Fibroblast of peridontal ligament (primary cell): ENCODE results near the gene FAAP100.

Experiments
- DNase-seq: peaks from one replicate; pipeline ENCODE4 v3.0.0-alpha.2; 2010; ENCODE audit errors: extremely low read depth

FAAP100 gene

DNA sequence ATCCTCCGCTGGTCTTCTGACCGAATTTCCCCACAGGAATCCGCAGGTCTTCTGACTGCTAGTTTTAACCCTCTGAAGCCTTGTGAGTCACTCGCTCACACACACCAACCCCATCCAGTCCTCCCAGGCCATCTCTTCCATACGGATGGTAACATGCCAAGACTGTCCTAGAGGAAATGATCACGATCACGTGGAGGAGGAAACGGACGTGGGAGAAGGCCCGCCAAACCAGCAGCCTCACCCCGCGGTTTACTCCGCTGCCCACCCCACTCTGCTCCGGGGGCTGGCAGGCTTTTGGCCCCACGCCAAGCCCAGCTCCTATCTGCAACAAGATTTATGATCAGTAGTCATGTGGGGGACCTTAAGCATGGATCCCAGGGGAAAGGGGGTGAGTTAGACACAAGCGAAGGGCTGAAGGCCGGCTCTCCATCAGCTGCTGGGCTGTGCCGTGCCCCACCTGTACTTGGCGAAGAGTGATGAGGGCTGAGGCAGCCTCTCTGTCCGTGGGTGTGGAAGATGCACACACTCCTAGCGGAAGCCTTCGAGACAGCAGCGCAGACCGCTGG is 1.5 kb upstream of the FAAP100 start:
- peak; percentile 86 for DNase-seq

GRCh38 chr17:81553018-81553615 is 964 bp upstream of the FAAP100 start:
- peak; percentile 69 for DNase-seq

DNA sequence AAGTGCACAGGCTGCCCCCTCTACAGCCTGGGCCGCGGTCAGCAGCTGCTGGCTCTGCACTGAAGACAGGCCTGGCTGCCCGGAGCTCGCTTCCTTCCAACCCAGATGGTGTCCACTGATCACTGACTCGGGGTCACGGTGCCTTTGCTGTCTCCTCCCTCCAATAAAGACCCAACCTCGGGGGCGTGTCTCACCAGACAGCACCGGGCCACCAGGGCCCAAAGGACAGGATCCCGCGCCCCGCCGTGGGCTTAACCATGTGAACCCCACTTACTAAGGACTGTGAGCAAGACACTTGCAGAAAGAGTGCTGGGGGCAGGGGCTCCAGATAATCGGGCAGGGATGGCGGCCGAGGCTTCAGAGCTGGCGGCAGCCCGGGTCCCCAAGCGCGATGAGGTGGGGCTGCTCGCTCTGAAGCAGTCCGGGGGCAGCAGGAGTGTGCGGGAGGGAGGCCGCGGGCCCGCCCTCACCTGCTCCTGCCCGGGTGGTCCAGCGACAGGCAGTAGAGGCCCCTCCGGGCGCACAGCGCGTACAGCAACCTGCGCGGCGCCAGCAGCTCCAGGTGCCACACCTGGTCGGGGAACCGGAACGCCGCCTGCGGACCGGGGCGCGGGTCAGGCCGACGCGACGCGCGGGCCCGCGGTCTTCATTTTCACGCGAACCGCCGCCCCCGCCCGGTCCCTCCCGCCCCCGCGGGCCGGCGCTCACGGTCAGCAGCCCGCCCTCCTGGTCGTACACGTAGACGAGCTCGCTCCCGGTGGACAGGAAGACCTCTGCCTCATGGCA is 502 bp downstream of the FAAP100 start:
- DNase-seq: peak; percentile 15

DNA sequence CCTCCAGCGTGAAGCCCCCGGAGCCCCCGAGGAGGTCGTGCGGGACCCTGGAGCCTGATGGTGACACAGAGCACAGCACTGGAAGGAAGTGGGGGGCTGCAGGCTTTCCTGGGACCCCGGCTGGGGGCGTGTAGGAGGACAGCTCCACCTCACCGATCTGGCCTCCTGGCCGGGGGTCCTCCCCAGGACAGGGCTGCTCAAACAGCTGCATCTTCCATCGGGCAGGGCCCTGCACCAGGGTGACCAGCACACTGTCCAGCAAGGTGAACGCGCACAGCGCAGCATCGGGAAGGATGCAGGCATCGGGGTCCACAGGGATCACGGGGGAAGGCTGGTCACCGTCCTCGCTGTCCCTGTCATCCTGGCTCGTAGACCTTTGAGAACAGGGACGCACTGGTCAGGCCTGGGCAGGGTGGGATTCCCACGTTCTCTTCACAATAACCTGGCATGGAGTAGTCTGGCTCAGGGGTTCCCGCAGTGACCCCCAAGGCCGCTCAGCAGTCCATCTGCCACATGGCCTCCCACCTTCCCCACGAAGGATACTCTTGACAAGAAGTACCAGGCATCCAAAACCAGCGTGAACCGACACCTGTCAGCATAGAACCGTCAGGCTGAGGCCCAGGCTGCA is 1.2 kb downstream of the FAAP100 start:
- DNase-seq: no peak

DNA sequence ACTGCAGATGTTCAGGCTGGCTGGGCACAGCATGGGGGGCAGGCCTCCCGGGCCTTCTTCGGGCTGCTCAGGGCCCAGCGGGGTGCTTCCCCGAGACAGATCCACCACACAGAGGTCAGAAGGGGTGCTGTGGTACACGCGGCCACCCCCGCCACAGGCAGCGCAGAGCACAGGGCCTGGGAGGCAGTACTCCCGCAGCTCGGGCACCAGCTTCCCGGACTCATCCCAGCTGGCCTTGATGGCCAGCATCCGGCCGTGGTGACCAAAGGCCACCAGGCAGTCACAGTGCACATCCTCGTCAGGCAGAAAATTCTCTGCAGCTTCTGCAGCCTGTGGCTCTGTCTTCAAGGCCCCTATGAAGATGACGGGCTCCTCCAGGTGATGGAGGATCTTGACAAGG is 1.9 kb downstream of the FAAP100 start:
- DNase-seq: no peak

- DNase-seq: no peak
Measured at GRCh38 chr17:81549826-81550225, 2.3 kb downstream of the FAAP100 start.

- DNase-seq: no peak
Measured at GRCh38 chr17:81549031-81549557, 3.1 kb downstream of the FAAP100 start.

- no peak for DNase-seq
Measured at GRCh38 chr17:81547614-81547982, 4.6 kb downstream of the FAAP100 start.

GRCh38 chr17:81546906-81547613 is 5.1 kb downstream of the FAAP100 start:
- no peak for DNase-seq

DNA sequence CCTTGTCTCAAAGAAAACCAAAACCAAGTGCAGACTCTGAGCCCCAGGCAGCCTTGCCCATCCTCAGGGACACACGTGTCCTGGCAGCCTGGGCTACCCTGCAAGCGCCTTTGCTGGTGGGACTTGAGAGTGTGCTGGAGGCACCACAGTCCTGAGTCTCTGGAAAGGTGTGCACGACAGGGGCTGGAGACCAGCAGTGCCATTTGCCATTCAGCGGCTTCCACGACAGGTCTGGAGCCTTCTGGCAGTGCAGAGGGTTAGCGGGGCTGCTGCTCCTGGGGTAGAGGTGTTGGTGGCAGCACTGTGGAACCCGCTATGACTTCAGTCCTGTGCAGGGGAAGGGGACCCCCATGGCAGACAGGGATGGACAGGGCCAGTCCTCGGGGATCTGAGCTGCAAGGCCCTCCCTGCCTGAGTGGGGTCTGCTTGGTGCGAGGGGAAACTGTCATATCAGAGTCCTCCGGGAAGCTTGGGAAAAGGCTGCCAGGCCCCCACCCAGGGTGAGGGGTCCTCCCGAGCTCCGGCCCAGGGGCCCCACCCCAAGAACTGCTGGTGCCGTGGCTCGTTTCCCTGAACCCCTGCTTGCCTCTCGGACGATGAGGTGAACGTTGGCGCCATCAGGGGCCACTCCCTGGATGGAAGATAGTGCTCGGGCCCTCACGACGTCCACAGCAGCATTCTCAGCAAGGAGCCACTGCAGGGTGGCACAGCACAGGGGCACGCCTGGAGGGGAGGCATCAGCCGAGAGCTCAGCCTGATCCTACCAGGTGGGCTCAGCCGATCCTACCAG is 6.8 kb downstream of the FAAP100 start:
- no peak for DNase-seq

DNA sequence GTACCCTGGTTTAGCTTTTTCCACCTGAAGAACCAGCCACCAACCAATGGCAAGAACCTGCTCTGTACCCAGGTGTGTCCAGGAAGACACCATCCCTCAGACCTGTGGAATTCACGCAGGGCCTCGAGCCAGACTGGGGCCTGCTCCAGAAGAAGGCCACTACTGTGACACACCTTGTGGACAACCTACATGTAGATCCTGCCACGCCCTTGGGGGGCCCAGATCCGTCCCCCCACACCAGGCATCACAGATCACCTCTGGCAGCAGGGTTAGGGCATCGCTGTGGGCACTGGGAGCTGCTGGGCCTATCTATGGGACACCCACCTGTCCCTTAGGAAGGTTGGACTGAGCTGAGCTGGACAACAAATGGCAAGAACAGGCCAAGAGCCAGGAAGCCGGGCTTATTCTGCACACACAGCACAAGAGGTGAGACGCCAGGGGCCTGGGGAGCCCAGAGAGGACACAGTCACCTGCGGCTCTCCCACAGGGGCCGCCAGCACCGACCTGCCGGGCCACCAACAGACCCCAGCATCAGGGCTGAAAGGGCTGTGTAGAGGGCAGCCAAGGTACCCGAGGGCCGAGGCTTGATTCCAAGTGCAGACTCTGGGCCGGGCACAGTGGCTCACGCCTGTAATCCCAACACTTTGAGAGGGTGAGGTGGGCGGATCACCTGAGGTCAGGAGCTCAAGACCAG is 7.7 kb downstream of the FAAP100 start:
- no peak for DNase-seq

DNA sequence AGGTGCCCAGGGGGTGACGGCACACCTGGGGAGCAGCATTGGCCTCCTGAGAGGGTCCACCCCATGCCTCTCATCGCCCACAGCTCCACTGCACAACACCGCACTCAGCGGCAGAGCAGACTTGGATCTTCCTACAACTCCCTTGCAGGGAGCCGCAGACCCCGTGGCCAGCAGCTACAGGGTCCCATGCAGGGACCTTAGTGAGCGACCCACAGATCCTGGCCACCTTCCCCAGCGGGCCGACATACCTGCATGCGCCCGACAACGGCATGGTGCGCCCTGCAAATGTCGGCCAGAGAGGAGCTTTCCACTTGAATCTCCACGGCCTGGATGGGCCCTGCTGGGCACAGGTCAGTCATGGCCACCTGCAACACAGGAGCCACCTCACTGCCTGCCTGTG is 8.4 kb downstream of the FAAP100 start:
- DNase-seq: no peak

DNA sequence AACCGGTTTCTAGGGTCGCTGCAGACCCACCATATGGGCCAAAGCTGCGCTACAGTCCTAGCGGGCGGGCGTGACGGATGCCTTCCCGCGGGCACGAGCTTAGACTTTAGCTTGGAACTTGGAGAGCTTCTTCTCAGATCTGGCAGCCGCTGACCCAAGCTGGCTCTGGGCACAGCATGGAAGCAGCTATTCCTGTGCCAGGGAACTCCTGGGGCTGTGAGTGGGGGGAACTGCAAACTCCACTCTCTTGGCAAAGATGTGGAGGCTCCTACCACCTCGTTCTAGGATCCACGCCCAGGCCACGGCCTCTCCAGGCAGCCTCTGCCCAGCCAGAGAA is 8.8 kb downstream of the FAAP100 start:
- DNase-seq: no peak

DNA sequence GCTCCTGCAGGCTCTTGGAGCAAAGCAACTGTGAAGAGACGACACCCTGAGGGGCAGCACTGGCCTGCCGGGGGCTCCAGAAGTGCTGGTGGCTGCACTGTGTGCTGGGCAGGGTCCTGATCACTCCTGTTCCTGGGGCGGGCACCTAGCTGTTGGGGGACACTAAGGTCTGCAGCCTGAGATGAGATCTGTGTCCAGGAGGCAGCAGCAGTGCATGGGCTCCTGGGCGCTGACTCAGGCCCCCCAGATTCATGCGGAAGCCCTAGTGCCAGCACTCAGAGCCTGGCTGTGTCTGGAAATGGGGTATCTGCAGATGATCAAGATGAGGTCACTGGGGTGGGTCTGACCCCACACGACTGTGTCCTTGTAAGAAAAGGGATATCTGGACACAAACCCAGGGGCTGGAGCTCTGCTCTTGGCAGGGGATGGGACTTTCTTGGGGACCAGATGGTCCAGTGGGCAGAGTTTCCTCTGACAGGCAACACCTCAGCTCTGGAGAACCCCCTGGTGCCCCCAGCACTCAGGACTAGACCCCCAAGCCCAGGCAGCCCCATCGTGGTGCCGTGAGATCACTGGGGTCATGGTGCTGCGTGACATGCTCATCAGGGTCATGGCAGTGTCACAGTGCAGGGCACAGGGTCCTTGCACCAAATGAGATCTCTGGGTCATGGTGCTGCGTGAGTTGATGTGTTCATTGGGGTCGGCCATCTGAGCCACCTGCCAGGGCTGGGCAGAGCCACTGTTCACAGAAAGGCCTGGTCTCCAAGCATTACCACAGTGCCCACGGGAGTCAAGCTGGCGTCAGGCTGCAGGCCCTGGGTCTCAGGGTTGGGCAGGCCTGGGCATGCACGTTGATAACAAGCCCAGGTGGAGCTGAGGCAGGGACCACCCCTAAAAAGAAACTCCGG is 9.5 kb downstream of the FAAP100 start:
- DNase-seq: no peak

- DNase-seq: no peak
Measured at GRCh38 chr17:81541123-81541522, 11.0 kb downstream of the FAAP100 start.

DNA sequence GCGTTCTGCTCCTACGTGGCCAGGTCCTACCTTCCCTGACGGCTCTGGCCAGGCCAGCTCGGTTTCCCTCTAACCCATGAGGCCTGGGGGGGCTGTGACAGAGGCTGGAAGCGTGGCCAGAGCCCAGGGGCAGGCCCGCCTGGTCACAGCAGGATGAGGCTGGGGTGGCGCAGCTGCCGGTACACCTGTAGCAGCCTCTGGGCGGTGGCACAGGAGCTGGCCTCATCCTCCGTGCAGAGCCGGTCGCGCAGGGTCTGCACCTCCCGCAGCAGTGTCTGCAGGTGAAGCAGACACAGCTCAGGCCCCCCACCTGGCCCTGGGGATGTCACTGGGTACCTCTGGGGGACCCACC is 11.5 kb downstream of the FAAP100 start:
- no peak for DNase-seq

DNA sequence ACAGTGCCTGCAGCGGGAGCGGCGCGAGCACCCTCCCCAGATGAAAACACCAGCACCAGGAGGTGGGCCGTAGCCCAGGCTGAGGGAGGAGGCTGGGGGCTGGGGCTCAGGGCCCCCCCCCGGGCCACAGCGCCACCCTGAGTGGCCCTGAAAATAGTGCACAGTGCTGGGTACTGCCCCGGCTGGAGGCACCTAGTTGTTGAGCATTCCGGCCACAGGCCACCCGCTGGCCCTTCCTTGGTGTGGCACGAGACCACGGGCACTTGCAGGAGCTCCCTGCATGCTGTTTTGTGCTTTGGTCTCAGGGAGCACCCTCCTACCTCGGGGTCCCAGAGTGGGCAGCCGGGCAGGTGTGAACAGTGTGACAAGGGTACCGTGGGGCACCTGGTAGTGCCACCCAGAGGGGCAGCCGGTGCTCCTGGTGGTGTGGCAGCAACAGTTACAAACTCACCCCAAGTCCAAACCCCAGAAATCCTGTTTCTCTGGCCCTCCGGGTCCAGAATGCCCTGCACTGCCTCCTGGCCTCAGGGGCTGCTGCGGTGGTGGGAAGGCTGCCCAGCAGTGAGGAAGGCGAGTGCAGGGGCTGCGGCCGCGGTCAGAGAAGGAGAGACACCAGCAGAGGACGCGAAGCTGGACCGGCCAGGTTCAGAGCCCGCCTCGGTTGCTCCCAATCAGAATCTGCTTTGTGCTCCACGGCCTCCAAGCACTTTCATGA is 12.0 kb downstream of the FAAP100 start:
- DNase-seq: no peak

DNA sequence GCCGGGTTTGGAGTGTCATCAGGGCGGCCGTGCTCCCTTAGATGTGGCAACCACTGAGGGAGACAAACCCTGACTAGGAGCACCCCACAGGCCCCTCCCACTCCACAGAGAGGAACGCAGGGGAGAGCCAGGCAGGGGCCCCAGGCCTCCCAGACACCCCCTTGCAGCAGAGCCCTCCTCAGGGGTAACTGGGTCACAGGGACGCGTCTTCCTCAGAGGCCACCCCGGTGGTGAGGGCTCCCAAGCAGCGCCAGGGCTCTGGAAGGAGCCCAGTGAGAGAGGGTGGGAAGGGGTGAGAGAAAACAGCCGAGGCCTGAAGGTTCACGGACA is 12.6 kb downstream of the FAAP100 start:
- DNase-seq: no peak
